Measurements from ENCODE around the gene PANK1.

GRCh38 chr10:89600041-89600440 is 45.0 kb downstream of the PANK1 start:
- TF ChIP-seq, protein P1, sequence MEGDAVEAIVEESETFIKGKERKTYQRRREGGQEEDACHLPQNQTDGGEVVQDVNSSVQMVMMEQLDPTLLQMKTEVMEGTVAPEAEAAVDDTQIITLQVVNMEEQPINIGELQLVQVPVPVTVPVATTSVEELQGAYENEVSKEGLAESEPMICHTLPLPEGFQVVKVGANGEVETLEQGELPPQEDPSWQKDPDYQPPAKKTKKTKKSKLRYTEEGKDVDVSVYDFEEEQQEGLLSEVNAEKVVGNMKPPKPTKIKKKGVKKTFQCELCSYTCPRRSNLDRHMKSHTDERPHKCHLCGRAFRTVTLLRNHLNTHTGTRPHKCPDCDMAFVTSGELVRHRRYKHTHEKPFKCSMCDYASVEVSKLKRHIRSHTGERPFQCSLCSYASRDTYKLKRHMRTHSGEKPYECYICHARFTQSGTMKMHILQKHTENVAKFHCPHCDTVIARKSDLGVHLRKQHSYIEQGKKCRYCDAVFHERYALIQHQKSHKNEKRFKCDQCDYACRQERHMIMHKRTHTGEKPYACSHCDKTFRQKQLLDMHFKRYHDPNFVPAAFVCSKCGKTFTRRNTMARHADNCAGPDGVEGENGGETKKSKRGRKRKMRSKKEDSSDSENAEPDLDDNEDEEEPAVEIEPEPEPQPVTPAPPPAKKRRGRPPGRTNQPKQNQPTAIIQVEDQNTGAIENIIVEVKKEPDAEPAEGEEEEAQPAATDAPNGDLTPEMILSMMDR (IDR thresholded peaks at IDR 0.05), result no peak
- TF ChIP-seq EP300 (IDR thresholded peaks at IDR 0.05; ENCODE audit: borderline replicate concordance in 1 of 2, low read depth in 1 of 2, low read length in 1 of 2), result no peak
- TF ChIP-seq, protein P2, sequence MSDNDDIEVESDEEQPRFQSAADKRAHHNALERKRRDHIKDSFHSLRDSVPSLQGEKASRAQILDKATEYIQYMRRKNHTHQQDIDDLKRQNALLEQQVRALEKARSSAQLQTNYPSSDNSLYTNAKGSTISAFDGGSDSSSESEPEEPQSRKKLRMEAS (IDR thresholded peaks at IDR 0.05; ENCODE audit: low read depth), result no peak
